Thyroid gland (tissue), 4 donors: ENCODE results near the gene ACE2.

Source experiments
- CTCF ChIP-seq, 6 experiments: fragments of 200-600 bp in 3 of 6; fragments of 450-650 bp in 3 of 6; sonication (generic) in 3 of 6; IDR thresholded peaks; one replicate each; pipeline ENCODE4 v1.5.1; 2016 to 2019; ENCODE audit warnings: antibody characterized with exemption in 6 of 6, mild to moderate bottlenecking in 2 of 6, inconsistent platforms in 1 of 6, moderate library complexity in 1 of 6
- POLR2A ChIP-seq, 2 donors: fragments of 450-650 bp; IDR thresholded peaks; one replicate each; pipeline ENCODE4 v1.6.1; 2017; ENCODE audit warnings: antibody characterized with exemption in 2 of 2, mild to moderate bottlenecking in 2 of 2, moderate library complexity in 1 of 2

- TF ChIP-seq CTCF (IDR thresholded peaks at IDR 0.05), result no peak
- TF ChIP-seq POLR2A (IDR thresholded peaks at IDR 0.05), result no peak
Measured at GRCh38 chrX:15645266-15645665, 44.5 kb upstream of the ACE2 start.
